ENCODE data around the gene PSEN2. TPM values are rescaled to one million over a fixed set of nuclear protein-coding genes. Genes with fewer than 3 reads are reported as not detected.

Gene PSEN2
- total RNA-seq, 4 donors from 2014 or later = 8.3 to 23.5 (median 17.8) TPM

DNA sequence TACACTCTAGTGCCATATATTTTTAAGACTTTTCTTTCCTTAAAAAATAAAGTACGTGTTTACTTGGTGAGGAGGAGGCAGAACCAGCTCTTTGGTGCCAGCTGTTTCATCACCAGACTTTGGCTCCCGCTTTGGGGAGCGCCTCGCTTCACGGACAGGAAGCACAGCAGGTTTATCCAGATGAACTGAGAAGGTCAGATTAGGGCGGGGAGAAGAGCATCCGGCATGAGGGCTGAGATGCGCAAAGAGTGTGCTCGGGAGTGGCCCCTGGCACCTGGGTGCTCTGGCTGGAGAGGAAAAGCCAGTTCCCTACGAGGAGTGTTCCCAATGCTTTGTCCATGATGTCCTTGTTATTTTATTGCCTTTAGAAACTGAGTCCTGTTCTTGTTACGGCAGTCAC is 25.2 kb downstream of the PSEN2 start:
- Histone ChIP-seq H3K4me3 (no peak overlapping the region), H3K36me3 (peaks cover 0 to 84% (median 4%) of the 10 kb centered on the region in 3 donors), H3K4me1 (peaks cover 0 to 28% (median 0%) of the 10 kb centered on the region in 3 donors), H3K9me3 (no peaks in the 10 kb centered on the region), H3K27me3 (no peaks in the 10 kb centered on the region), H3K27ac (peak overlapping the region in 3 of 4 donors; percentile 47 to 74 (median 56))
- no peak for DNase-seq
- TF ChIP-seq CTCF (IDR thresholded peaks at IDR 0.05) (no peak), POLR2A (IDR thresholded peaks at IDR 0.05) (no peak)
- 57 to 60% methylated on average over 7 to 11 of the region's 11 CpGs for WGBS, 2 donors
- intact Hi-C loops (cut with DNase I) = no loop called here

DNA sequence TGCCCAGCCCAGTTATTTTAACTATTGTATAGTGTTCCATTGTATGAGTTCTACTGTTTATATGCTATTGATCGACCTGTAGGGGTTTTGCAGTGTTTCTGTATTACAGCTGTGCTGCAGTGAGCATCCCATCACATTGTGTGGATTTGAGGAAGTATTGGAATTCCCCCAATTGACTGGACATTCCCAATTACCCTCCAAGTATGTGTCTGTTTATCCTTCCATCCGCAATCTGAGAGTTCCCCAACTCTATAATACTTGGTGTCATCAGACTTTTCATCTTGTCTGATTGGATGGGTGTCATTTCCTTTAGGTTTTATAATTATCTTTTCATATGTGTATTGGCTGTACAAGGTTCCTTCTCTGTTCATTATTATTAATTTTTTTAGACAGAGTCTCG is 27.8 kb downstream of the PSEN2 start:
- H3K9me3 ChIP-seq = no peaks in the 10 kb centered on the region
- no peaks in the 10 kb centered on the region for H3K27me3 ChIP-seq
- intact Hi-C loops (cut with DNase I) = no loop called here
- peaks cover 0 to 77% (median 0%) of the 10 kb centered on the region in 3 donors for H3K36me3 ChIP-seq
- no peak overlapping the region for H3K27ac ChIP-seq
- TF ChIP-seq POLR2A (IDR thresholded peaks at IDR 0.05) = no peak
- TF ChIP-seq CTCF (IDR thresholded peaks at IDR 0.05) = no peak
- H3K4me3 ChIP-seq = no peak overlapping the region
- 84 to 85% methylated on average over 3 of the region's 3 CpGs for WGBS, 2 donors
- DNase-seq = no peak
- peaks cover 0 to 16% (median 0%) of the 10 kb centered on the region in 3 donors for H3K4me1 ChIP-seq

DNA sequence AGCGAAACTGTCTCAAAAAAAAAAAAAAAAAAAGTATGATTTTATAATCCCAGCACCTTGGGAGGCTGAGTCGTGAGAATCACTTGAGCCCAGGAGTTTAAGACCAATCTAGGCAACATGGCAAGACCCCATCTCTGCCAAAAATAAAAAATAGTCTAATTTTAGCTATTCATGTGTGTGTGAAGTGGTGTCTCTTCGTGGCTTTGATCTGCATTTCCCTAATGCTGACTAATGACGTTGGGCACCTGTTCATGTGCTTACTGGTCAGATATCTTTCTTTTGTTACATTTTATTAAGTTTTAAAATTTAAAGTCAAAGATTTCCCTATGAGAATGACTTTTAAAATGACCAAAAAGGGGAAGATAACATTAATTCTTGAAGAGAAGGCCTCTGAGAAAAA is 31.0 kb downstream of the PSEN2 start:
- intact Hi-C loops (cut with DNase I) = no loop called here
- Histone ChIP-seq H3K27ac (no peak overlapping the region), H3K27me3 (no peaks in the 10 kb centered on the region), H3K36me3 (peaks cover 0 to 49% (median 0%) of the 10 kb centered on the region in 3 donors), H3K4me3 (no peak overlapping the region), H3K9me3 (no peaks in the 10 kb centered on the region), H3K4me1 (peaks cover 0 to 6% (median 3%) of the 10 kb centered on the region in 3 donors)
- 72 to 79% methylated on average over 4 of the region's 4 CpGs for WGBS, 2 donors
- TF ChIP-seq POLR2A (IDR thresholded peaks at IDR 0.05) (no peak), CTCF (IDR thresholded peaks at IDR 0.05) (no peak)
- DNase-seq = no peak

- H3K4me1 ChIP-seq = peaks cover 0 to 6% (median 3%) of the 10 kb centered on the region in 3 donors
- H3K36me3 ChIP-seq = peaks cover 0 to 38% (median 0%) of the 10 kb centered on the region in 3 donors
- peak overlapping the region in 1 of 4 donors; percentile 0 for H3K27ac ChIP-seq
- no peaks in the 10 kb centered on the region for H3K9me3 ChIP-seq
- no peak overlapping the region for H3K4me3 ChIP-seq
- DNase-seq = no peak
- TF ChIP-seq CTCF (IDR thresholded peaks at IDR 0.05) (no peak), POLR2A (IDR thresholded peaks at IDR 0.05) (no peak)
- no peaks in the 10 kb centered on the region for H3K27me3 ChIP-seq
- intact Hi-C loops (cut with DNase I) = no loop called here
- 75 to 79% methylated on average over 3 to 4 of the region's 4 CpGs for whole genome bisulfite sequencing, 2 donors
These were observed 32.2 kb downstream of the PSEN2 start for GRCh38 chr1:226902601-226903000.

DNA sequence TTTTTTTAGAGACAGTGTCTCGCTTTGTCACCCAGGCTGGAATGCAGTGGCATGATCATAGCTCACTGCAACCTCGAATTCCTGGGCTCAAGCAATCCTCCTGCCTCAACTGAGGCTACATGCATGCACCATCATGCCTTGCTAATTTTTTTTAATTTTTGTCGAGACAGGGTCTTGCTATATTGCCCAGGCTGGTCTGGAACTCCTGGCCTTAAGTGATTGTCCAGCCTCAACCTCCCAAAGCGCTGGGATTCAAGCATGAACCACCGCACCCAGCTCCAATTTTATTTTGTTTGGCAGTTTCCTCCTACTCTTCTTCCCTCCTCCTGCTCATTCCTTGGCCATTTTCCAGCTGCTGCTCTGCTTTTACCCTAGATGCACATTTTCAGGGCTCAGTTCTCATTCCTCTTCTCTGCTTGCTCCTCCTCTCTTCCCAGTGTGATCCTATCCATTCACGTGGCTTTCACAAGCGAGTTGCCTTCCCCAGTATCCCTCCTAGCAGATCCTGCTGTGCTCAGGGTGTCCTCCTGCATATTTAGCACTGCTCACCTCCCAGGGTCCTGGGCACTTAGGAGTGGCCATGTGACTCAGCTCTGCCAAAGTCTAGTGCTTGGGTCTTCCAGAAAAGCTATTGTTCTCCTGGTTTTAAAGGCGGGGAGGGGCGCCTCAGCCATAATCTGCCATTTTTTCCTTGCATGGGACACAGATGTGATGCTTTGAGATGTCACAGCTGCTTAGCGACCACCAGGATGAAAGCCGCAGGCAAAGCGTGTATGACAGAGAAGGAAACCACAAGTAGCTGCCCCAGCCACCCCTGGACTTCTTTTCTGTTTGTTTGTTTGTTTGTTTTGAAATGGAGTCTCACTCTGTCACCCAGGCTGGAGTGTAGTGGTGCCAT is 33.7 kb downstream of the PSEN2 start:
- H3K36me3 ChIP-seq = peaks cover 0 to 30% (median 0%) of the 10 kb centered on the region in 3 donors
- 70 to 75% methylated on average over 12 of the region's 12 CpGs for WGBS, 2 donors
- no peaks in the 10 kb centered on the region for H3K27me3 ChIP-seq
- no peak for DNase-seq
- TF ChIP-seq CTCF (IDR thresholded peaks at IDR 0.05) = no peak
- TF ChIP-seq POLR2A (IDR thresholded peaks at IDR 0.05) = no peak
- no peak overlapping the region for H3K4me3 ChIP-seq
- peak overlapping the region in 2 of 4 donors; percentile 55 to 69 for H3K27ac ChIP-seq
- intact Hi-C loops (cut with DNase I) = no loop called here
- H3K4me1 ChIP-seq = peaks cover 0 to 6% (median 3%) of the 10 kb centered on the region in 3 donors
- H3K9me3 ChIP-seq = no peaks in the 10 kb centered on the region
